B cell (primary cell): ENCODE measurements around the gene SLC17A8. TPM values are rescaled to one million over a fixed set of nuclear protein-coding genes. Genes with fewer than 3 reads are reported as not detected.

Source experiments
- ATAC-seq: fragments of 200-7000 bp; cut with Tn5 transposase; one replicate; pipeline ENCODE4 v1.10.0; 2021; ENCODE audit warnings: low read depth, mild to moderate bottlenecking, moderate number of reproducible peaks, moderate library complexity
- CTCF ChIA-PET: fragments of 350-600 bp; sonication (Branson Sonifier 250); formaldehyde crosslinking; loops from one replicate; lab custom pipeline; 2021; ENCODE audit warnings: antibody characterized with exemption, inconsistent platforms; lab: Charles Lee
- POLR2A ChIA-PET: fragments of 350-600 bp; sonication (Branson Sonifier 250); formaldehyde crosslinking; loops from one replicate; lab custom pipeline; 2021; ENCODE audit warnings: antibody characterized with exemption; lab: Charles Lee
- DNase-seq: peaks from one replicate; pipeline ENCODE4 v3.0.0; 2013
- H2AFZ ChIP-seq: 2 replicates; pipeline ENCODE4 v1.6.1; 2012; ENCODE audit warnings: mild to moderate bottlenecking, low read depth, low read length; ENCODE audit not compliant: insufficient read depth, poor library complexity, severe bottlenecking
- H3K27ac ChIP-seq, 2 donors: 1 replicate in 1 of 2; 2 replicates in 1 of 2; pipeline ENCODE4 v1.5.1; 2012 to 2013; ENCODE audit warnings: low read length in 2 of 2, mild to moderate bottlenecking in 2 of 2, moderate library complexity in 1 of 2
- H3K27me3 ChIP-seq, 4 experiments: fragments of 200-600 bp in 1 of 4; sonication (generic) in 1 of 4; replicated peaks in 1 of 4; 1 replicate in 2 of 4; 2 replicates in 2 of 4; pipeline versions ENCODE4 v1.6.1 to v1.7.0; 2013 to 2016; ENCODE audit warnings: low read length in 3 of 4, mild to moderate bottlenecking in 2 of 4, mixed read lengths in 1 of 4, moderate library complexity in 1 of 4; ENCODE audit not compliant: insufficient read depth in 4 of 4, control insufficient read depth in 3 of 4; ENCODE audit errors: control extremely low read depth in 1 of 4
- H3K36me3 ChIP-seq, 2 experiments: replicated peaks in 1 of 2; 1 replicate in 1 of 2; 2 replicates in 1 of 2; pipeline versions ENCODE4 v1.6.1 to v1.7.1; 2013; ENCODE audit warnings: low read length in 1 of 2; ENCODE audit not compliant: insufficient read depth in 2 of 2, control insufficient read depth in 1 of 2; ENCODE audit errors: control extremely low read depth in 1 of 2, extremely low read depth in 1 of 2
- H3K4me1 ChIP-seq, 2 donors: fragments of 200-600 bp in 1 of 2; sonication (generic) in 1 of 2; 1 replicate in 1 of 2; 2 replicates in 1 of 2; pipeline versions ENCODE4 v1.5.1 to v1.6.1; 2013 to 2017; ENCODE audit warnings: low read length in 2 of 2; ENCODE audit not compliant: control insufficient read depth in 2 of 2, insufficient read depth in 2 of 2
- H3K4me2 ChIP-seq: replicated peaks from 2 replicates; pipeline ENCODE3; 2012; ENCODE audit warnings: mild to moderate bottlenecking, low read depth, low read length; ENCODE audit not compliant: poor library complexity, severe bottlenecking
- H3K4me3 ChIP-seq, 5 experiments: fragments of 200-600 bp in 1 of 5; sonication (generic) in 1 of 5; 1 replicate in 3 of 5; 2 replicates in 2 of 5; pipeline versions ENCODE4 v1.5.1 to v1.7.0; 2011 to 2016; ENCODE audit warnings: low read length in 4 of 5, mild to moderate bottlenecking in 4 of 5, low read depth in 2 of 5, control low read depth in 1 of 5, moderate library complexity in 1 of 5; ENCODE audit not compliant: insufficient read depth in 1 of 5; ENCODE audit errors: control extremely low read depth in 1 of 5, extremely low read depth in 1 of 5
- H3K79me2 ChIP-seq: fragments of 200-600 bp; sonication (generic); one replicate; pipeline ENCODE4 v1.6.0; 2016; ENCODE audit warnings: low read length; ENCODE audit not compliant: control insufficient read depth, insufficient read depth
- H3K9ac ChIP-seq: fragments of 200-600 bp; sonication (generic); 2 replicates; pipeline ENCODE4 v1.6.1; 2017; ENCODE audit warnings: mild to moderate bottlenecking, low read length, moderate library complexity
- H3K9me3 ChIP-seq, 3 donors: one replicate each; pipeline versions ENCODE4 v1.6.1 to v1.7.1; 2013; ENCODE audit warnings: low read length in 2 of 3; ENCODE audit not compliant: control insufficient read depth in 2 of 3, insufficient read depth in 1 of 3; ENCODE audit errors: control extremely low read depth in 1 of 3
- H4K20me1 ChIP-seq: 2 replicates; pipeline ENCODE4 v1.6.0; 2012; ENCODE audit warnings: mild to moderate bottlenecking, low read length; ENCODE audit not compliant: insufficient read depth, control insufficient read depth, poor library complexity, severe bottlenecking
- H3K27ac Mint-ChIP-seq: one replicate; pipeline ENCODE4 v1.8.0; 2021; ENCODE audit warnings: mixed read lengths
- H3K27me3 Mint-ChIP-seq: one replicate; pipeline ENCODE4 v1.8.0; 2021; ENCODE audit warnings: mixed read lengths
- H3K4me1 Mint-ChIP-seq: one replicate; pipeline ENCODE4 v1.8.0; 2021; ENCODE audit warnings: mixed read lengths
- H3K4me3 Mint-ChIP-seq: one replicate; pipeline ENCODE4 v1.8.0; 2021; ENCODE audit warnings: mixed read lengths
- H3K9me3 Mint-ChIP-seq: one replicate; pipeline ENCODE4 v1.8.0; 2022; ENCODE audit warnings: mixed read lengths; ENCODE audit not compliant: insufficient read depth
- CTCF ChIP-seq: fragments of 200-600 bp; IDR thresholded peaks from one replicate; pipeline ENCODE4 v1.8.0; 2022; ENCODE audit warnings: antibody characterized with exemption, mild to moderate bottlenecking
- EZH2 ChIP-seq: IDR thresholded peaks from 2 replicates; pipeline ENCODE4 v1.6.1; 2012; ENCODE audit warnings: borderline replicate concordance, low read depth, mild to moderate bottlenecking, moderate library complexity, low read length; ENCODE audit not compliant: insufficient read depth, poor library complexity, severe bottlenecking
- WGBS: methylation state at CpG from one replicate; pipeline ENCODE4 v1.1.5; 2013; ENCODE audit warnings: missing lambda C conversion rate; ENCODE audit not compliant: insufficient coverage; 5-methylcytosine and 5-hydroxymethylcytosine counted together
- intact Hi-C: fragments of 100-400 bp; cut with micrococcal nuclease; formaldehyde crosslinking; loops from one replicate; pipeline ENCODE4 v1.10.0; 2022
- polyA plus RNA-seq: library from polyadenylated mRNA; depleted of rRNA; stranded (reverse); fragments of >200 nt; gene quantifications from 2 replicates; pipeline ENCODE4 v1.2.3, GENCODE V29; 2012
- total RNA-seq, 2 donors: library from RNA; stranded (reverse); fragments of 120-200 nt in 1 of 2; gene quantifications; 1 replicate in 1 of 2; 2 replicates in 1 of 2; pipeline versions ENCODE4 v1.2.3 to v1.2.4, GENCODE V29; 2013 to 2022

SLC17A8 gene
- total and polyA plus RNA-seq, 2 donors (not counting 1 experiment from before 2014, with no cell fraction given) = not detected

- Histone ChIP-seq H3K79me2 (no peaks in the 10 kb centered on the region), H2AFZ (no peak overlapping the region), H4K20me1 (no peaks in the 10 kb centered on the region), H3K9me3 (no peaks in the 10 kb centered on the region), H3K27me3 (no peaks in the 10 kb centered on the region), H3K4me1 (no peaks in the 10 kb centered on the region), H3K4me3 (no peak overlapping the region), H3K9ac (no peak overlapping the region), H3K27ac (no peak overlapping the region), H3K4me2 (no peak overlapping the region), H3K36me3 (no peaks in the 10 kb centered on the region)
- no peaks in the 10 kb centered on the region for H3K27me3 Mint-ChIP-seq
- no peak overlapping the region for H3K27ac Mint-ChIP-seq
- no peaks in the 10 kb centered on the region for H3K9me3 Mint-ChIP-seq
- intact Hi-C loops = no loop called here
- CTCF ChIA-PET = interaction anchor here (0.7 kb wide), 1 partner anchor 558 kb away, joined by 4 read pairs; no protein-coding TSS in a partner anchor
- TF ChIP-seq EZH2 (no peak), CTCF (no peak)
- H3K4me3 Mint-ChIP-seq = no peak overlapping the region
- POLR2A ChIA-PET = interaction anchor here (0.7 kb wide), 1 partner anchor 53 kb away, joined by 8 read pairs; no protein-coding TSS in a partner anchor
- ATAC-seq (no peak), DNase-seq (no peak)
- H3K4me1 Mint-ChIP-seq = no peaks in the 10 kb centered on the region
- WGBS = 40% methylated on average over 1 of the region's 3 CpGs
These were observed 10.2 kb upstream of the SLC17A8 start for GRCh38 chr12:100346660-100347059.

GRCh38 chr12:100348657-100349454 is 8.0 kb upstream of the SLC17A8 start:
- Mint-ChIP-seq H3K27me3 (peaks cover 7% of the 10 kb centered on the region), H3K9me3 (no peaks in the 10 kb centered on the region), H3K4me3 (no peak overlapping the region), H3K4me1 (no peaks in the 10 kb centered on the region), H3K27ac (no peak overlapping the region)
- no peak for ATAC-seq
- intact Hi-C loops = no loop called here
- Histone ChIP-seq H3K4me2 (no peak overlapping the region), H3K9me3 (no peaks in the 10 kb centered on the region), H4K20me1 (no peaks in the 10 kb centered on the region), H3K36me3 (no peaks in the 10 kb centered on the region), H3K27ac (no peak overlapping the region), H3K9ac (no peak overlapping the region), H3K27me3 (no peaks in the 10 kb centered on the region), H2AFZ (no peak overlapping the region), H3K4me1 (no peaks in the 10 kb centered on the region), H3K4me3 (no peak overlapping the region), H3K79me2 (no peaks in the 10 kb centered on the region)
- 100% methylated on average over 1 of the region's 7 CpGs for WGBS
- no peak for TF ChIP-seq CTCF
- no peak for TF ChIP-seq EZH2
- POLR2A ChIA-PET = no interaction called here
- CTCF ChIA-PET = no interaction called here
- no peak for DNase-seq
